Astrocyte (in vitro differentiated cells and primary cell): ENCODE measurements around the gene ALPI.
"Not testable (repeated sequence)": the region's sequence is repeated elsewhere in the genome, so short reads cannot be mapped to it uniquely, and the experiment has no call there.

Experiments used
- CTCF ChIP-seq: IDR thresholded peaks from 2 replicates; pipeline ENCODE4 v1.5.1; 2011; ENCODE audit warnings: low read depth, mild to moderate bottlenecking, inconsistent platforms, low read length, moderate library complexity; ENCODE audit not compliant: insufficient read depth
- EZH2 ChIP-seq: IDR thresholded peaks from 2 replicates; pipeline ENCODE4 v1.6.1; 2012; ENCODE audit warnings: mild to moderate bottlenecking, low read length, inconsistent platforms; ENCODE audit not compliant: insufficient read depth

GRCh38 chr2:232433622-232434021 lies 22.3 kb upstream of the ALPI start:
- TF ChIP-seq EZH2, CTCF: not testable (repeated sequence)
